ENCODE results near the gene LIPC. TPM values are rescaled to one million over a fixed set of nuclear protein-coding genes. Genes with fewer than 3 reads are reported as not detected.

The LIPC gene
- total and polyA plus RNA-seq, 2 donors (not counting 3 experiments of a cell fraction or from before 2014, with no cell fraction given): not detected

- Histone ChIP-seq H3K9me1 (replicated peaks; ENCODE audit: control insufficient read depth, extremely low read depth, insufficient read depth, low read length) (no peaks in the 10 kb centered on the region), H3K4me1 (ENCODE audit: control insufficient read depth, extremely low read depth, insufficient read depth, low read length) (peaks cover 16% of the 10 kb centered on the region), H3K4me2 (ENCODE audit: insufficient read depth, low read length) (no peak overlapping the region), H3K27me3 (ENCODE audit: control insufficient read depth in 2 of 2, insufficient read depth in 2 of 2, low read length in 2 of 2) (no peaks in the 10 kb centered on the region), H4K20me1 (replicated peaks; ENCODE audit: control insufficient read depth, extremely low read depth, insufficient read depth, low read length) (no peaks in the 10 kb centered on the region), H3K36me3 (ENCODE audit: control insufficient read depth in 2 of 2, extremely low read depth in 1 of 2, insufficient read depth in 2 of 2, low read length in 2 of 2) (no peaks in the 10 kb centered on the region), H3K27ac (ENCODE audit: insufficient read depth, low read depth, low read length) (peak overlapping the region; percentile 68), H3K9ac (replicated peaks; ENCODE audit: extremely low read depth, insufficient read depth, low read length) (peak overlapping the region; percentile 64), H3K79me2 (ENCODE audit: control insufficient read depth, insufficient read depth, low read length) (no peaks in the 10 kb centered on the region), H2AFZ (ENCODE audit: low read depth, low read length) (peak overlapping the region; percentile 59), H3K4me3 (replicated peaks in 1 of 3; ENCODE audit: insufficient read depth in 1 of 3, low read depth in 1 of 3, low read length in 3 of 3) (no peak overlapping the region), H3K9me3 (replicated peaks; ENCODE audit: control insufficient read depth, insufficient read depth, low read length) (no peaks in the 10 kb centered on the region)
- FAIRE-seq: no peak
- TF ChIP-seq MYC (IDR thresholded peaks at IDR 0.05; ENCODE audit: low read depth, low read length) (no peak), CTCF (IDR thresholded peaks at IDR 0.05; ENCODE audit: extremely low read depth in 1 of 2, insufficient read depth in 1 of 2, low read depth in 1 of 2, low read length in 2 of 2) (no peak), MAX (IDR thresholded peaks at IDR 0.05; ENCODE audit: insufficient read depth, insufficient read length) (no peak), JUN (IDR thresholded peaks at IDR 0.05; ENCODE audit: borderline replicate concordance, insufficient read depth, insufficient read length, low read depth) (no peak)
- ChIA-PET CTCF (no interaction called here), POLR2A (no interaction called here)
- intact Hi-C loops (cut with micrococcal nuclease): no loop called here
- dilution Hi-C loops (cut with MboI; ENCODE audit: extremely low pct_ligation_motif_present, low sequenced_read_pairs): no loop called here
- no TSS peak for BruUV-seq (replicated peaks)
- no peak for DNase-seq (ENCODE audit: low read depth, low spot score)
Measured at GRCh38 chr15:58552505-58553364, 120.9 kb downstream of the LIPC start.

Measured in endothelial cell of umbilical vein (primary cell).